ENCODE results near the gene KLRK1.
"Not testable (repeated sequence)": the region's sequence is repeated elsewhere in the genome, so short reads cannot be mapped to it uniquely, and the experiment has no call there.

The KLRK1 gene

DNA sequence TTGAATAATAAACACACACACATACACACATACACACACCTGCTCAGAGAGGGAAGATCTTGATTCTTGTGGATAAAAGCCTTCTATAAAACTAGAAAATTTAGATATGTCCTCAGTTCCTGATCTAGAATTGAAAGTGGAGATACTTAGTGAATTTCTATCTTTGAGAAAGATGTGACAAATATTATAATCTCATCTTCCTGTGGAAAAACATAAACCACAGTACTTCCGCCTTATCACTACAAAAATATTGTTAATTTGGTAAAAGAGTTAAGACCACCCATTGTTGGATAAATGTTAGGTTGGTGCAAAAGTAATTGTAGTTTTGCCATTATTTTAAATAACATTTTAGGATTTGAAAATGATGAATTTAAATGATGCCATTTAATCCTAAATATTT is at the start of gene KLRK1:
Gene KLRK1, minus strand, starts transcription at position 138 of the 400 bp plus-strand sequence. CDS start 1,231 bp downstream, outside the sequence.
- DNase-seq (ENCODE audit: low read depth in 3 of 3) = no peak

DNA sequence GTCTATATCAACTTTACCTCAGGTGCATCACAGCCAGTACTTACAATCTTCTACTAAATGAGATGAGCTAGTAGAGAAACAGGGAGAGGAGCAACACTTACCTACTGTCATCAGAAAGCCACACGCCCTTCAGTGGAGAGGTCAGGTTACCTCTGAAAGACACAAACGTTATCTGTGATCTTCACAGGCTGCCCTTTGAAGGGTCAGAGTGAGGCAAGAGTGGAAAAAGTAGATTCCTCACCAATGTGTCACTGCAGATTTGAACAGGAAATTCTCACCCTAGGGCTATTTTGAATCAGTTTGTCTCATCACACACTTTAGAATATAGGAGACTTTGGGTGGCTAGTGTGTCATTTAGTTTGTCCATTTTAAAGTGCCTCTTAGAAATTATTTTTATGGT is 47.8 kb upstream of the KLRK1 start:
- DNase-seq (ENCODE audit: low read depth in 3 of 3) = not testable (repeated sequence)

DNA sequence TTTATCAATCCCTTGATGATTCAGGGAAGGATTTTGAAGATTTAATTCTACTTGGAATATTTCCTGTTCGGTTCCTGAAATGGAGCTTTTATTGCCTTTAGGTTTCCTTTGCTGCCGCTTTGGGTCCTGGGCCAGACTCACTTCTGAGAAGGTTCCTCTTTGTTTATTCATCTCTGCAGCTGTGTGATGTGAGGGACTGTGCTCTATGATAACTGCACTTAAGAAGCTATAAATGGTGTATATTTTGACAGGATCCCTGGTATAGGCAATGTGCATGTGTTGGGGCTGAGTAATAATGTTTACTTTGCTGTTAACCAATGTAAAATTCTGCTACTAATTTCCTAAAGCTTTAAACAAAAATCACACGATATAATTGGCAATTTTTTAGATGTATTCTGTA is 46.0 kb upstream of the KLRK1 start, which contains the start of gene KLRC2:
Gene KLRC2, minus strand, starts transcription at position 195 of the 400 bp plus-strand sequence. Its CDS starts 24 bp downstream, at position 171.
- not testable (repeated sequence) for DNase-seq (ENCODE audit: low read depth in 3 of 3)

DNA sequence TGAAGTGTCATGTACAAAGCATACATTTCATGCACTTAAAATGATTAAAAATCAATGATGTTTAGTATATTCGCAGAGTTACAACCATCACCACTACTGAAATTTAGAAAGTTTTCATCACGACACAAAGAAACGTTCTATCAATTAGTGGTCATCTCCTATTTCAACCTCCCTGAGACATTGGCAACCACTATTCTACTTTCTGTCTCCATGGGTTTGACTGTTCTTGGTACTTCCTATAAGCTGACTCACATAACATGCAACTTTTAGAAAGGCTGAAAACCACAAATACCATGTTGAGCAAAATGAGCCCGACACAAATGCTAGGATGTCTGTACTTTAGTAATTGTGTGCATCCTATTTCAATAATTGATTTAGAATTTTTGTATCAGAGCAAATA is 40.8 kb upstream of the KLRK1 start:
- DNase-seq (ENCODE audit: low read depth in 3 of 3) = not testable (repeated sequence)

DNA sequence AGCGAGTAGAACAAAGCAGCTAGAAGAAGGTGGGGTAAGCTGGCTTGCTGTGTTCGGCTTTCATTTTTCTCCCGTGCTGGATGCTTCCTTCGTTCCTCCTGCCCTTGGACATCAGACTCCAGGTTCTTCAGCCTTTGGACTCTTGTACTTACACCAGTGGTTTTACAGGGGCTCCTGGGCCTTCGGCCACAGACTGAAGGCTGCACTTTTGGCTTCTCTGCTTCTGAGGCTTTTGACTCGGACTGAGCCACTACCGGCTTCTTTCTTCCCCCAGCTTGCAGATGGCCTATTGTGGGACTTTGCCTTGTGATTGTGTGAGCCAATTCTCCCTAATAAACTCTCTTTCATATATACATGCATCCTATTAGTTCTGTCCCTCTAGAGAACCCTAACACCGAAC is 36.1 kb upstream of the KLRK1 start:
- DNase-seq (ENCODE audit: low read depth in 3 of 3) = not testable (repeated sequence)

DNA sequence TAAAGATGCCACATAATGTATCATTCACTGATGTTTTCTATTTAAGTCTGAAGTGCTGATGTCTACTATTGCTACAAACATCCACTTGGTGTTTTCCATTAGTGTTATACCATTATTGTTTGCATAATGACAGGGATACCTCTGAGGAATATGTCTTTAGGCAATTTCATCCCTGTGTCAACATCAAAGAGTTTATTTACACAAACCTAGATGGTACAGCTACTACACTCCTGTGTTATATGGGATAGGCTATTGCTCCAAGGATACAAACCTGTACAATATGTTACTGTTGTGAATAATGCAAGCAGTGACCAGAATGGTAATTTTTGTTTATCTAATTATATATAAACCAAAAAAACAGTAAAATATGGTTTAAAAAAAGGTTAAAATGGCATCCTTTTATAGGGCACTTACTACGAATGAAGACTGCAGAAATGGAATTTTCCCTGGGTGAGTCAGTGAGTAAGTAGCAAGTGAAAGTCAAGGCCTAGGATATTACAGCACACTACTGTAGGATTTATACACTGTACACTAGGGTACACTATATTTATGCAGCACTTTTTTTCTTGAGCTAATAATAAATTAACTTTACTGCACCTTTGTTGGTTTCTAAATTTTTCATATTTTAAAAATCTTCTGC is 34.5 kb upstream of the KLRK1 start:
- DNase-seq (ENCODE audit: low read depth in 3 of 3) = not testable (repeated sequence)

DNA sequence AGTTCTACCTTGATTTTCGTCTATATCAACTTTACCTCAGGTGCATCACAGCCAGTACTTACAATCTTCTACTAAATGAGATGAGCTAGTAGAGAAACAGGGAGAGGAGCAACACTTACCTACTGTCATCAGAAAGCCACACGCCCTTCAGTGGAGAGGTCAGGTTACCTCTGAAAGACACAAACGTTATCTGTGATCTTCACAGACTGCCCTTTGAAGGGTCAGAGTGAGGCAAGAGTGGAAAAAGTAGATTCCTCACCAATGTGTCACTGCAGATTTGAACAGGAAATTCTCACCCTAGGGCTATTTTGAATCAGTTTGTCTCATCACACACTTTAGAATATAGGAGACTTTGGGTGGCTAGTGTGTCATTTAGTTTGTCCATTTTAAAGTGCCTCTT is 32.3 kb upstream of the KLRK1 start:
- not testable (repeated sequence) for DNase-seq (ENCODE audit: low read depth in 3 of 3)

DNA sequence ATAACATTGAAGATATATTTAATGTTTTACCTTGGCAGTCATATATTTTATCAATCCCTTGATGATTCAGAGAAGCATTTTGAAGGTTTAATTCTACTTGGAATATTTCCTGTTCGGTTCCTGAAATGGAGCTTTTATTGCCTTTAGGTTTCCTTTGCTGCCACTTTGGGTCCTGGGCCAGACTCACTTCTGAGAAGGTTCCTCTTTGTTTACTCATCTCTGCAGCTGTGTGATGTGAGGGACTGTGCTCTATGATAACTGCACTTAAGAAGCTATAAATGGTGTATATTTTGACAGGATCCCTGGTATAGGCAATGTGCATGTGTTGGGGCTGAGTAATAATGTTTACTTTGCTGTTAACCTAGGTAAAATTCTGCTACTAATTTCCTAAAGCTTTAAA is 30.5 kb upstream of the KLRK1 start, which contains the start of gene KLRC3:
Gene KLRC3, minus strand, starts transcription at position 262 of the 400 bp plus-strand sequence. Its CDS starts 45 bp downstream, at position 217.
- DNase-seq (ENCODE audit: low read depth in 3 of 3) = not testable (repeated sequence)

DNA sequence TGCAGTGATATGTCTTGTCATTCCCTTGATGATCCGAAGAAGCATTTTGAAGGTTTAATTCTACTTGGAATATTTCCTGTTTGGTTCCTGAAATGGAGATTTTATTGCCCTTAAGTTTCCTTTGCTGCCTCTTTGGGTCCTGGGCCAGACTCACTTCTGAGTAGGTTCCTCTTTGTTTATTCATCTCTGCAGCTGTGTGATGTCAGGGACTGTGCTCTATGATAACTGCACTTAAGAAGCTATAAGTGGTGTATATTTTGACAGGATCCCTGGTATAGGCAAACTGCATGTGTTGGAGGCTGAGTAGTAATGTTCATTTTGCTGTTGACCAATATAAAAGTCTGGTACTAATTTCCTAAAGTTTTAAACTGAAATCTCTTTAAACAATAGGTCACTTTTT is 19.6 kb upstream of the KLRK1 start, which contains the start of gene KLRC4:
Gene KLRC4, minus strand, starts transcription at position 366 of the 400 bp plus-strand sequence. Its CDS starts 182 bp downstream, at position 184.
- no peak for DNase-seq (ENCODE audit: low read depth in 3 of 3)

DNA sequence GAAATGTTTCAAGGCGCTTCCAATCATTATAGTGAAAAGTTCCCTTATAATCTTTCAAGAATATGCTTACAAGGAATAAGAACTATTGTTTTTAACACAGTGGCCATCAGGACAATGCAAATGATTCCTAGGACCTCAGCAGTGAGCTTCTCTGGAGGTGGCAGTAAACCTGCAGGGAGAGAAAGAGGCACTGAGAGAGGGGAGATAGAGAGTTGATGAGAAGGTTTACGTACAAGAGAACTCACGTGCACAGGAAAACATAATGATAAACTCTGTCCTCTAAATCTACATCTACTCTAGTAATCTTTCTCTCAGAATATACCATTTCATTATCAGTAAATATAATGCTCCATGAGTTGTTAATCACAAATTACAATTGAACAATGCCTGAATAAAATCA is 19.0 kb upstream of the KLRK1 start:
- no peak for DNase-seq (ENCODE audit: low read depth in 3 of 3)

DNA sequence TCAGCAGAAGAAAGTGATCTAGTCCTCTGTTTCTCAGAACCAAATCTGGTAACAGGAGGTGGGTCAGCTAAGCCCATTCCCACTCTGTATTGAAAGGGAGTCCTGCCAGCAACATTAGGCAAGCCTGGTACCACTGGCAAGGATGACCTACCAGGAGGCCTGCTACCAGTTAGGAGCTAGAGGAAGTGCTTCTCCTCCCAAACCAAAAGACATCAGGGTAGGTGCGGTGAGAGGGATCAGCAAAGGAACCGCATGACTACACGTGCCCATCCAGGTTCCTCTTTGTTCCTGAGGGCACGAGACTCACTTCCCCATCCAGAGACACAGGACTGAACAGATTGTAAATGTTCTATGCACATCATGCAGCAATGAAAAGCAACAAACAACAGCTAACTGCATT is 16.9 kb upstream of the KLRK1 start:
- DNase-seq (ENCODE audit: low read depth in 3 of 3) = no peak

DNA sequence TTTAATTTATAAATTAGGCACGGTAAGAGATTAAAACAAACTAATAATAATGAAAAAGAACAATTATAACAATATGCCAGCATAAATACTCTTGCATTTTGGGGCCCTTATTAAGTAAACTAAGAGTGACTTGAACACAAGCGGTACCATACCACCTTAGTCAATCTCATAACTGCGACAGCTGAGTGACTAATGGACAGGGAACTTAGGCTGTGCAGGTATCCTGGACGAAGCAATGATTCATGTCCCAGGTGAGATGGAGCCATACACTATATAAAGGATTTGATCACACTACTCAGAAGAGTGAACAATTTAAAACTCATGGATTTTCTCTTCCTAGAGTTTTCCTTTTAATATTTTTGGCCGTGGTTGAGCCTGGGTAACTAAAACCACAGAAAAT is 15.5 kb upstream of the KLRK1 start:
- DNase-seq (ENCODE audit: low read depth in 3 of 3) = no peak

DNA sequence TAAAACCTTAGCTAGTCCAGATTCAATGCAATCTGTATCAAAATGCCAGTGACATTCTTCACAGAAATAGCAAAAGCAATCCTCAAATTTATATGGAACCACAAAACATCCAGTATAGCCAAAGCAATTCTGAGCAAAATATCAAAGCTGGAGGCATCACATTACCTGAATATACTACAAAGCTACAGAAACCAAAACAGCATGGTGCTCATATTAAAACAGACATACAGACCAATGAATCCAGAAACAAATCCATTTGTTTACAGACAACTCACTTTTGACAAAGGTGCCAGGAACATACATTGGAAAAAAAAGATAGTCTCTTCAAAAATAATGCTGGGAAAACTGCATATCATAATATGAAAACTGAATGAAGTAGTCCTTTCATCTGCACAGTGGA is 15.0 kb upstream of the KLRK1 start:
- no peak for DNase-seq (ENCODE audit: low read depth in 3 of 3)

DNA sequence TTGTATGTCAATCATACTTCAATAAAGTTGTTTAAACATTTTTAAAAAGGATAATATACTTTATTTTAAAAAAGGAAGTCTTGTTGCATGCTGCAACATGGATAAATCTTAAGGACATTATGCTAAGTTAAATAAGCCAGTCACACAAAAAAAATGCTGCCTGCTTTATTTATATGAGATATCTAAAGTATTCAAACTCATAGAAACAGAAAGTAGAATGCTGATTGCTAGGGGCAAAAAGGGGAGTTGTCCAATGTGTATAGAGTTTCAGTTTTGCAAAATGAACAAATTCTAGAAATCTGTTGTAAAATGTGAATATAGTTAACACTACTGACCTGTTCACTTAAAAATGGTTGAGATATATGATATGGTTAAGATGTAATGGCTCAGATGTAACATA is 11.0 kb upstream of the KLRK1 start:
- no peak for DNase-seq (ENCODE audit: low read depth in 3 of 3)

DNA sequence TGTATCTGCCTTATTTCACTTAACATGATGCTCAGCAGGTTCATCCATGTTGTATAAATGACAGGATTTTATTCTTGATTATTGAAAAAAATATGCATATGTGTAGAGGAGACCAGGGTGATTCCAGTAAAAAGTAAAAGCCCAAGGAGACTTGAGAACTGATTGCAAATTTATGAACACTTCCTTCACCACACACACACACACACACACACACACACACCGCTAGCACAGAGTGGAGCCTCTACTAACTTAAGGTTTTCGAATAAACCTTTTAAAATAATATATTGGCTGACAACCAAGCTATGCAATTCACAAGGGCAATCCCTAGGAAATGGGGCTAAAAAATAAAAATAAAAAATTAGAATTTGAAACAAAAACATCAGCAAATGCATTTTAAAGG is 8.3 kb upstream of the KLRK1 start:
- DNase-seq (ENCODE audit: low read depth in 3 of 3) = no peak

DNA sequence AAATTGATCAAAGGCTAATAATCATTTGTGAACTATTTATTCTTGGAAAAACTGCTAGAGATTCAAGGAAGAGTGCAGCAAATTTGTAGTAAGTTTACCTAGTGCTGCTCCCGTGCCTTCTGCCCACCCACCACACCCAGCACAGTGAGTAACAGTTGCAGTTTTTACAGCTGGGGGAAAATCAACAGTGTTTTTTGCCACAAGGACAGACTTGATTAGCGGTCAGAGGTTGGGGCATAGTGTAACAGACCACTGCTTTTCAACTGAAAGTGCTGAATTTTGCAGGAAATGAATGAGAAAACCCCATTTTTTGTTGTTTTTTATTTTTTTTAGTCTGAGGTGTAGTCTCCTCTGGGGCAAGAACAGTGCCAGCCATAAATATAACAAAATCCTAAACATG is 7.5 kb upstream of the KLRK1 start:
- DNase-seq (ENCODE audit: low read depth in 3 of 3) = no peak

DNA sequence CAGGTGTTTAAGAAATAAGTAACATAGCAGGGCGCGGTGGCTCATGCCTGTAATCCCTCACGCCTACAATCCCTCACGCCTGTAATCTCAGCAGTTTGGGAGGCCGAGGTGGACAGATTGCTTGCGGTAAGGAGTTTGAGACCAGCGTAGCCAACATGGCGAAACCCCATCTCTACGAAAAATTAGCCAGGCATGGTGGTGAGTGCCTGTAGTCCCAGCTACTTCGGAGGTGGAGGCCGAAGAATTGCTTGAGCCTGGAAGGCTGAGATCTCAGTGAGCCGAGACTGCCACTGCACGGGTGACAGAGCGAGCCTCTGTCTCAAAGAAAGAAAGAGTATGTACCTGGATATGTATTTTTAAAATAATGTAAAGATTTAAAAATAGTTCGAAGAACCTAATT is 6.3 kb upstream of the KLRK1 start:
- DNase-seq (ENCODE audit: low read depth in 3 of 3) = not testable (repeated sequence)

DNA sequence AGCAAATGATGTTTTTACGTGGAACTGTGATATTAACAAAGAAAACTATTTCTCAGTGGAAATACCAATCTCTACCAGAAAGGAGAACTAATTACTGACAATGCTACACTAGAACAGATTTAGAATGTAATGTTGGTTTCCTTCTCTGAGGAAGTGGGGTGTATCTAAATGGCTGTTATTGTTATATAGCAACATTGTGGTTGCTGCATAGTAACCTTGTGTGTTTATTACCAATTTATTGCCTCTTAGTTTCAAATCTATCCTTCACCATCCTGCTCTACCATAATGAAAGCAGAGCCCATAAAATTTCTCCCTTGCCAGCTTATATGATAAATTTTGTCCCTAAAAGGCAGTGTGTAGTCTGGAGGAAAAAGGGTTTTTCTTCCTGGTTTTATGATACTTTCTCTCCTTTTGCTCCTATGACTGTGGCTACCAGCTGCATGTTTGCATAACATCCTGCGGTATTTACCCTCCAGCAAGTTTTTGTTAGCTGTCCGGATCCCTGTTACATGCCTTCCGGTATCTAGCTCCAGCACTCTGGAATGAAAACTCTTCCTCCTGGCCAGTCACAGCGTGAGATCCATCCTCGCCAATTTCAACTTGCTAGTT is 5.7 kb upstream of the KLRK1 start:
- DNase-seq (ENCODE audit: low read depth in 3 of 3) = no peak

DNA sequence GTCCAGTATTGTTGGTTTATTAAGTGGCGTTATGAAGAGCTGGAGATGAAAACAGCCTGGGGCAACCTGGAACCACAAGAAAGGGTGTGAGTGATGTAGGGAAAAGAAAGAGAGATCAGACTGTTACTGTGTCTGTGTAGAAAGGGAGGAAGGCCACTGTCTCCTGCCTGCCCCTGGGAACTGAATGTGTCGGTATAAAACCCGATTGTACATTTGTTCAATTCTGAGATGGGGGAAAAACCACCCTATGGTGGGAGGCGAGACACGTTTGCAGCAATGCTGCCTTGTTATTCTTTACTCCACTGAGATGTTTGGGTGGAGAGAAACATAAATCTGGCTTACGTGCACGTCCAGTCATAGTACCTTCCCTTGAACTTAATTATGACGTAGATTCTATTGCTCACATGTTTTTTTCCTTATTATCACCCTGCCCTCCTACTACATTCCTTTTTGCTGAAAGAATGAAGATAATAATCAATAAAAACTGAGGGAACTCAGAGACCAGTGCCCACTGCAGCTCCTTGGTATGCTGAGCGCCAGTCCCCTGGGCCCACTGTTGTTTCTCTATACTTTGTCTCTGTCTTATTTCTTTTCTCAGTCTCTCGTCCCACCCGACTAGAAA is 4.8 kb upstream of the KLRK1 start:
- not testable (repeated sequence) for DNase-seq (ENCODE audit: low read depth in 3 of 3)

DNA sequence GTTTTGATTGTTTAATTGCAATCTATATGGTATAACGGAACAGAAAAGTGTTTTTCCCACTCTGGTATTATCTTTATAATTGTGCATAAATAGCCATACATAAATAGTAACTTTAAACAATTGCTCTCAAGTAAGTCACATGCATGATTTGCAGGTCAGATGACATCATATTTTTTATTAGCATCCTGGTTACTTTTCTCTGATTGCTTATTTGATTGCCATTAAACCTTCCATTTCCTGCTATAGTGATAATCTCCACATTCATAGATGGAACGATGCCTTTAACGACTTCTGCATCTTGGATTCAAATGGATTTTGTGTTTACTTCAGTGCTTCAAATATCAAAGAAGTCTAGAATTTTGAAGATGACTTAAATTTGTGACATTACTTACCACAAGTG is 3.5 kb upstream of the KLRK1 start:
- no peak for DNase-seq (ENCODE audit: low read depth in 3 of 3)

DNA sequence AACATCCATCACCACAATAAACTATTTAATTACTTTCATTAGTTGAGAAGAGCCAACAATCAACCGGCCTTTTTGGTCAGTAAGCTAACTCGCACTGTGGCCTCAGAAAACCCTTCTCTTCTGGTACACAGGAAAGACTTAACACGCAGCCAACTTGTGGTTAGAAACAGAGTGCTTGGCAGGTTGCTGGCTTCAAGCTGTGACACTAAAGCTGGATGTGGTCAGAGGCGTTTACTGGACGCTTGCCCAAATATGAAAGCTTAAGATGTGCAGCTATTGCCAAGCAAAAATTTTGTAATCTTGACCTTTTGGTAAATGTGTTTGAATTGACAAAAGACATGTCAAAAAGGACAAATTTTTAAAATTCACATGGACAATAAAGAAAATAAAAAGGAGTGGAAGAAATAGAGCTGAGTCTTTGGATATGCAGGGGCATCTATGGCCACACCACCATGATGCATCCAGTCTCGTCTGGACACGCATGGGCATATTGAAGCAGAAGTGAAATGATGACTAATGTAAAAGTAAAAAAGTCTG is 2.6 kb upstream of the KLRK1 start:
- no peak for DNase-seq (ENCODE audit: low read depth in 3 of 3)

DNA sequence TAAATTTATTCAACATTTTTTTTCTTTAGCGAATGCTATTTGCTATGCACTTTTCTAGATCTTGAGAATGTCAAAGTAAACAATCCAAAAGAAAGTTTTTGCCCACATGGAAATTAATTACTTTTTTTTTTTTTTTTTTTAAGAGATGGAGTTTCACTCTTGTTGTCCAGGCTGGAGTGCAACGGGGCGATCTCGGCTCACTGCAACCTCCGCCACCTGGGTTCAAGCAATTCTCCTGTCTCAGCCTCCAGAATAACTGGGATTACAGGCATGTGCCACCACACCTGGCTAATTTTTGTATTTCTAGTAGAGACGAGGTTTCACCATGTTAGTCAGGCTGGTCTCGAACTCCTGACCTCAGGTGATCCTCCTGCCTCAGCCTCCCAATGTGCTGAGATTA is 1.1 kb upstream of the KLRK1 start:
- not testable (repeated sequence) for DNase-seq (ENCODE audit: low read depth in 3 of 3)

Data from stimulated activated CD4-positive, alpha-beta T cell treated with anti-CD3 and anti-CD28 coated beads, TNF-alpha, amount 100 ng/mL, for 4 hours (primary cell).